WTC11 (cell line): Measurements from ENCODE around the gene CELSR2. TPM values are rescaled to one million over a fixed set of nuclear protein-coding genes. Genes with fewer than 3 reads are reported as not detected.
A peak's percentile ranks its signal among the peaks of the same experiment; 100 is the strongest.

Experiments used
- ATF6 ChIP-seq: sonication (generic); formaldehyde crosslinking; IDR thresholded peaks from 2 replicates; pipeline ENCODE4 v1.8.1; 2023; ENCODE audit warnings: mild to moderate bottlenecking, missing genetic modification reagents
- E2F5 ChIP-seq: sonication (generic); formaldehyde crosslinking; IDR thresholded peaks from 2 replicates; pipeline ENCODE4 v1.8.1; 2022; ENCODE audit warnings: mild to moderate bottlenecking, moderate library complexity, missing genetic modification reagents
- ELF4 ChIP-seq: sonication (generic); formaldehyde crosslinking; IDR thresholded peaks from 2 replicates; pipeline ENCODE4 v1.8.1; 2022; ENCODE audit warnings: low read depth, mild to moderate bottlenecking, moderate library complexity, missing genetic modification reagents
- ETV6 ChIP-seq: sonication (generic); formaldehyde crosslinking; IDR thresholded peaks from 2 replicates; pipeline ENCODE4 v1.8.1; 2022; ENCODE audit warnings: mild to moderate bottlenecking, missing genetic modification reagents
- FOXJ3 ChIP-seq: sonication (generic); formaldehyde crosslinking; IDR thresholded peaks from 2 replicates; pipeline ENCODE4 v1.9.0; 2021; ENCODE audit warnings: missing genetic modification reagents, mild to moderate bottlenecking, borderline replicate concordance
- FOXK1 ChIP-seq: sonication (generic); formaldehyde crosslinking; IDR thresholded peaks from 2 replicates; pipeline ENCODE4 v1.8.0; 2022; ENCODE audit warnings: mild to moderate bottlenecking, moderate library complexity, missing genetic modification reagents
- IRF2 ChIP-seq: sonication (generic); formaldehyde crosslinking; IDR thresholded peaks from 2 replicates; pipeline ENCODE4 v1.8.0; 2022; ENCODE audit warnings: low read depth, missing genetic modification reagents, borderline replicate concordance
- MLX ChIP-seq: sonication (generic); formaldehyde crosslinking; IDR thresholded peaks from 2 replicates; pipeline ENCODE4 v1.8.1; 2023; ENCODE audit warnings: mild to moderate bottlenecking, missing genetic modification reagents, moderate library complexity
- MYBL2 ChIP-seq: sonication (generic); formaldehyde crosslinking; IDR thresholded peaks from 2 replicates; pipeline ENCODE4 v1.8.1; 2023; ENCODE audit warnings: mild to moderate bottlenecking, moderate library complexity, missing genetic modification reagents
- NFATC4 ChIP-seq: fragments of 250-450 bp; sonication (Bioruptor Pico); IDR thresholded peaks from 2 replicates; pipeline ENCODE4 v1.9.0; 2021; ENCODE audit warnings: mild to moderate bottlenecking
- NFYB ChIP-seq: sonication (generic); formaldehyde crosslinking; conservative IDR thresholded peaks from 2 replicates; pipeline ENCODE4 v1.8.0; 2022; ENCODE audit warnings: low read depth, missing genetic modification reagents
- NR1H2 ChIP-seq: sonication (generic); formaldehyde crosslinking; IDR thresholded peaks from 2 replicates; pipeline ENCODE4 v1.9.0; 2021; ENCODE audit warnings: mild to moderate bottlenecking, moderate library complexity, missing genetic modification reagents
- NR3C1 ChIP-seq: sonication (generic); formaldehyde crosslinking; conservative IDR thresholded peaks from 2 replicates; pipeline ENCODE4 v1.8.1; 2023; ENCODE audit warnings: low read depth, mild to moderate bottlenecking, missing genetic modification reagents
- TP53 ChIP-seq: sonication (generic); formaldehyde crosslinking; IDR thresholded peaks from 2 replicates; pipeline ENCODE4 v1.8.1; 2023; ENCODE audit warnings: mild to moderate bottlenecking, missing genetic modification reagents
- ZNF317 ChIP-seq: sonication (generic); formaldehyde crosslinking; IDR thresholded peaks from 2 replicates; pipeline ENCODE4 v1.8.1; 2023; ENCODE audit warnings: low read depth, mild to moderate bottlenecking, moderate library complexity, missing genetic modification reagents, borderline replicate concordance
- ZNF425 ChIP-seq: fragments of 250-450 bp; sonication (Bioruptor Pico); conservative IDR thresholded peaks from 2 replicates; pipeline ENCODE4 v1.9.0; 2021; ENCODE audit warnings: mild to moderate bottlenecking
- ZNF671 ChIP-seq: fragments of 250-450 bp; sonication (Bioruptor Pico); IDR thresholded peaks from 2 replicates; pipeline ENCODE4 v1.8.0; 2021; ENCODE audit warnings: mild to moderate bottlenecking
- ZSCAN18 ChIP-seq: fragments of 250-450 bp; sonication (Bioruptor Pico); IDR thresholded peaks from 2 replicates; pipeline ENCODE4 v2.1.2; 2022; ENCODE audit warnings: mild to moderate bottlenecking, moderate library complexity
- total RNA-seq: library from RNA; stranded (reverse); gene quantifications from 3 replicates; pipeline ENCODE4 v1.2.3, GENCODE V29; 2021
- TF ChIP-seq, protein P1 (sequence below): sonication (generic); formaldehyde crosslinking; IDR thresholded peaks from 2 replicates; pipeline ENCODE4 v1.8.0; 2022; ENCODE audit warnings: missing genetic modification reagents
- TF ChIP-seq, protein P2 (sequence below): sonication (generic); formaldehyde crosslinking; IDR thresholded peaks from 2 replicates; pipeline ENCODE4 v1.8.0; 2022; ENCODE audit warnings: mild to moderate bottlenecking, missing genetic modification reagents
- TF ChIP-seq, protein P3 (sequence below): sonication (generic); formaldehyde crosslinking; IDR thresholded peaks from 2 replicates; pipeline ENCODE4 v1.8.0; 2022; ENCODE audit warnings: mild to moderate bottlenecking, missing genetic modification reagents
- TF ChIP-seq, protein P4 (sequence below): sonication (generic); formaldehyde crosslinking; IDR thresholded peaks from 2 replicates; pipeline ENCODE4 v1.8.0; 2023; ENCODE audit warnings: mild to moderate bottlenecking, missing genetic modification reagents

CELSR2 gene
- total RNA-seq, 1 experiment from 2014 or later: 31.3 TPM

DNA sequence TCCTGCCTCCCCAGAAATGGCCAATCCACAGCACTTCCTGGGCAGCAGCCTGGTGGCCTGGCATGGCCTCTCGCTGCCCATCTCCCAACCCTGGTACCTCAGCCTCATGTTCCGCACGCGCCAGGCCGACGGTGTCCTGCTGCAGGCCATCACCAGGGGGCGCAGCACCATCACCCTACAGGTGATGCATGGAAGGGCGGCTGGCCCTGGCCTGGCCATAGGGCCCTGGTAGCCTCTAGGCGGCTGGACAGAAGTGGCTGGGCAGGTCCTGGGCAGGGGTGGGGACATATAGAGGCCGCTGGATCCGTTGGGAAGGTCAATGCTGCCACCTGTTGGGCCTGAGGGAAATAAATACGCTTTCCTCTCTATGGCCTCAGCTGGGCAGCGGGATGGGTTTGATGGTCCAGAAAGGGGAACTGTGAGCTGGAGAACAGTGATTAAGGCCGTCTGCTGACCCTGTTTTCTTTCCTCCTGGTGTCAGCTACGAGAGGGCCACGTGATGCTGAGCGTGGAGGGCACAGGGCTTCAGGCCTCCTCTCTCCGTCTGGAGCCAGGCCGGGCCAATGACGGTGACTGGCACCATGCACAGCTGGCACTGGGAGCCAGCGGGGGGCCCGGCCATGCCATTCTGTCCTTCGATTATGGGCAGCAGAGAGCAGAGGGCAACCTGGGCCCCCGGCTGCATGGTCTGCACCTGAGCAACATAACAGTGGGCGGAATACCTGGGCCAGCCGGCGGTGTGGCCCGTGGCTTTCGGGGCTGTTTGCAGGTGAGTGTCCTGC lies 14.4 kb downstream of the CELSR2 start (continued):
- TF ChIP-seq, protein P1, sequence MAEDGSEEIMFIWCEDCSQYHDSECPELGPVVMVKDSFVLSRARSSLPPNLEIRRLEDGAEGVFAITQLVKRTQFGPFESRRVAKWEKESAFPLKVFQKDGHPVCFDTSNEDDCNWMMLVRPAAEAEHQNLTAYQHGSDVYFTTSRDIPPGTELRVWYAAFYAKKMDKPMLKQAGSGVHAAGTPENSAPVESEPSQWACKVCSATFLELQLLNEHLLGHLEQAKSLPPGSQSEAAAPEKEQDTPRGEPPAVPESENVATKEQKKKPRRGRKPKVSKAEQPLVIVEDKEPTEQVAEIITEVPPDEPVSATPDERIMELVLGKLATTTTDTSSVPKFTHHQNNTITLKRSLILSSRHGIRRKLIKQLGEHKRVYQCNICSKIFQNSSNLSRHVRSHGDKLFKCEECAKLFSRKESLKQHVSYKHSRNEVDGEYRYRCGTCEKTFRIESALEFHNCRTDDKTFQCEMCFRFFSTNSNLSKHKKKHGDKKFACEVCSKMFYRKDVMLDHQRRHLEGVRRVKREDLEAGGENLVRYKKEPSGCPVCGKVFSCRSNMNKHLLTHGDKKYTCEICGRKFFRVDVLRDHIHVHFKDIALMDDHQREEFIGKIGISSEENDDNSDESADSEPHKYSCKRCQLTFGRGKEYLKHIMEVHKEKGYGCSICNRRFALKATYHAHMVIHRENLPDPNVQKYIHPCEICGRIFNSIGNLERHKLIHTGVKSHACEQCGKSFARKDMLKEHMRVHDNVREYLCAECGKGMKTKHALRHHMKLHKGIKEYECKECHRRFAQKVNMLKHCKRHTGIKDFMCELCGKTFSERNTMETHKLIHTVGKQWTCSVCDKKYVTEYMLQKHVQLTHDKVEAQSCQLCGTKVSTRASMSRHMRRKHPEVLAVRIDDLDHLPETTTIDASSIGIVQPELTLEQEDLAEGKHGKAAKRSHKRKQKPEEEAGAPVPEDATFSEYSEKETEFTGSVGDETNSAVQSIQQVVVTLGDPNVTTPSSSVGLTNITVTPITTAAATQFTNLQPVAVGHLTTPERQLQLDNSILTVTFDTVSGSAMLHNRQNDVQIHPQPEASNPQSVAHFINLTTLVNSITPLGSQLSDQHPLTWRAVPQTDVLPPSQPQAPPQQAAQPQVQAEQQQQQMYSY (CRISPR knock-in tag): no peak
- TF ChIP-seq ETV6 (CRISPR knock-in tag) (peak; percentile 94), NFATC4 (CRISPR knock-in tag) (no peak), ZNF317 (no peak), ZSCAN18 (CRISPR knock-in tag) (no peak), TP53 (CRISPR knock-in tag) (no peak), MYBL2 (peak; percentile 82), NR3C1 (CRISPR knock-in tag) (no peak), IRF2 (no peak), NFYB (CRISPR knock-in tag) (no peak), MLX (CRISPR knock-in tag) (no peak), FOXK1 (CRISPR knock-in tag) (peak; percentile 72), FOXJ3 (CRISPR knock-in tag) (no peak), ATF6 (no peak), ZNF425 (CRISPR knock-in tag) (no peak), E2F5 (CRISPR knock-in tag) (peak; percentile 65; the same call in 1 of the 2 replicates), NR1H2 (CRISPR knock-in tag) (no peak), ELF4 (no peak), ZNF671 (CRISPR knock-in tag) (no peak)
- TF ChIP-seq, protein P2, sequence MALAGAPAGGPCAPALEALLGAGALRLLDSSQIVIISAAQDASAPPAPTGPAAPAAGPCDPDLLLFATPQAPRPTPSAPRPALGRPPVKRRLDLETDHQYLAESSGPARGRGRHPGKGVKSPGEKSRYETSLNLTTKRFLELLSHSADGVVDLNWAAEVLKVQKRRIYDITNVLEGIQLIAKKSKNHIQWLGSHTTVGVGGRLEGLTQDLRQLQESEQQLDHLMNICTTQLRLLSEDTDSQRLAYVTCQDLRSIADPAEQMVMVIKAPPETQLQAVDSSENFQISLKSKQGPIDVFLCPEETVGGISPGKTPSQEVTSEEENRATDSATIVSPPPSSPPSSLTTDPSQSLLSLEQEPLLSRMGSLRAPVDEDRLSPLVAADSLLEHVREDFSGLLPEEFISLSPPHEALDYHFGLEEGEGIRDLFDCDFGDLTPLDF: peak; percentile 90
- TF ChIP-seq, protein P3, sequence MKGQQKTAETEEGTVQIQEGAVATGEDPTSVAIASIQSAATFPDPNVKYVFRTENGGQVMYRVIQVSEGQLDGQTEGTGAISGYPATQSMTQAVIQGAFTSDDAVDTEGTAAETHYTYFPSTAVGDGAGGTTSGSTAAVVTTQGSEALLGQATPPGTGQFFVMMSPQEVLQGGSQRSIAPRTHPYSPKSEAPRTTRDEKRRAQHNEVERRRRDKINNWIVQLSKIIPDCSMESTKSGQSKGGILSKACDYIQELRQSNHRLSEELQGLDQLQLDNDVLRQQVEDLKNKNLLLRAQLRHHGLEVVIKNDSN (CRISPR knock-in tag): peak; percentile 61; the same call in 1 of the 2 replicates
- TF ChIP-seq, protein P4, sequence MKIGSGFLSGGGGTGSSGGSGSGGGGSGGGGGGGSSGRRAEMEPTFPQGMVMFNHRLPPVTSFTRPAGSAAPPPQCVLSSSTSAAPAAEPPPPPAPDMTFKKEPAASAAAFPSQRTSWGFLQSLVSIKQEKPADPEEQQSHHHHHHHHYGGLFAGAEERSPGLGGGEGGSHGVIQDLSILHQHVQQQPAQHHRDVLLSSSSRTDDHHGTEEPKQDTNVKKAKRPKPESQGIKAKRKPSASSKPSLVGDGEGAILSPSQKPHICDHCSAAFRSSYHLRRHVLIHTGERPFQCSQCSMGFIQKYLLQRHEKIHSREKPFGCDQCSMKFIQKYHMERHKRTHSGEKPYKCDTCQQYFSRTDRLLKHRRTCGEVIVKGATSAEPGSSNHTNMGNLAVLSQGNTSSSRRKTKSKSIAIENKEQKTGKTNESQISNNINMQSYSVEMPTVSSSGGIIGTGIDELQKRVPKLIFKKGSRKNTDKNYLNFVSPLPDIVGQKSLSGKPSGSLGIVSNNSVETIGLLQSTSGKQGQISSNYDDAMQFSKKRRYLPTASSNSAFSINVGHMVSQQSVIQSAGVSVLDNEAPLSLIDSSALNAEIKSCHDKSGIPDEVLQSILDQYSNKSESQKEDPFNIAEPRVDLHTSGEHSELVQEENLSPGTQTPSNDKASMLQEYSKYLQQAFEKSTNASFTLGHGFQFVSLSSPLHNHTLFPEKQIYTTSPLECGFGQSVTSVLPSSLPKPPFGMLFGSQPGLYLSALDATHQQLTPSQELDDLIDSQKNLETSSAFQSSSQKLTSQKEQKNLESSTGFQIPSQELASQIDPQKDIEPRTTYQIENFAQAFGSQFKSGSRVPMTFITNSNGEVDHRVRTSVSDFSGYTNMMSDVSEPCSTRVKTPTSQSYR: peak; percentile 86
